ENCODE data around the gene SCG3. TPM values are rescaled to one million over a fixed set of nuclear protein-coding genes. Genes with fewer than 3 reads are reported as not detected.
"Not testable (repeated sequence)": the region's sequence is repeated elsewhere in the genome, so short reads cannot be mapped to it uniquely, and the experiment has no call there.

The SCG3 gene
- total and polyA plus RNA-seq, 3 experiments from 2014 or later, result not detected

GRCh38 chr15:51649659-51650521 is 31.4 kb upstream of the SCG3 start:
- no peaks in the 10 kb centered on the region for H3K9me3 Mint-ChIP-seq
- peak in 4 of 5 donors; percentile 6 to 65 (median 44) for DNase-seq

GRCh38 chr15:51652084-51652668 is 29.1 kb upstream of the SCG3 start:
- H3K4me1 Mint-ChIP-seq, result no peaks in the 10 kb centered on the region
- no peaks in the 10 kb centered on the region for H3K27me3 ChIP-seq (ENCODE audit: insufficient read depth, low read length, poor library complexity, severe bottlenecking)
- ChIA-PET CTCF (interaction anchor here (0.6 to 3.6 kb wide), 2 partner anchors 124 to 575 kb away, joined by 3 to 97 read pairs; no protein-coding TSS in a partner anchor), POLR2A (no interaction called here)
- no peak overlapping the region for H3K4me3 Mint-ChIP-seq
- H3K27ac ChIP-seq (ENCODE audit: low read depth, low read length), result no peak overlapping the region
- H3K9me3 ChIP-seq (ENCODE audit: low read length), result no peaks in the 10 kb centered on the region
- peaks cover 0 to 5% of the 10 kb centered on the region in 2 donors for H3K27me3 Mint-ChIP-seq
- H3K4me3 ChIP-seq (ENCODE audit: low read length), result no peak overlapping the region
- no peaks in the 10 kb centered on the region for H3K9me3 Mint-ChIP-seq
- H3K36me3 ChIP-seq (ENCODE audit: insufficient read depth, low read length), result no peaks in the 10 kb centered on the region
- no peak for DNase-seq
- no peaks in the 10 kb centered on the region for H3K36me3 Mint-ChIP-seq
- peak overlapping the region in 1 of 8 donors; percentile 3 for H3K27ac Mint-ChIP-seq
- H3K4me1 ChIP-seq (ENCODE audit: insufficient read depth, low read length), result no peaks in the 10 kb centered on the region

More at GRCh38 chr15:51649659-51650521, 31.4 kb upstream of the SCG3 start:
- H3K27me3 ChIP-seq (ENCODE audit: insufficient read depth, low read length, poor library complexity, severe bottlenecking), result no peaks in the 10 kb centered on the region
- no peaks in the 10 kb centered on the region for H3K4me1 ChIP-seq (ENCODE audit: insufficient read depth, low read length)
- Mint-ChIP-seq H3K4me1 (no peaks in the 10 kb centered on the region), H3K27ac (no peak overlapping the region), H3K27me3 (peaks cover 0 to 5% of the 10 kb centered on the region in 2 donors), H3K4me3 (no peak overlapping the region), H3K36me3 (no peaks in the 10 kb centered on the region)
- ChIA-PET CTCF (interaction anchor here (0.6 to 3.6 kb wide), 20 partner anchors 9 to 254 kb away, joined by 3 to 97 read pairs (median 4); partner anchors contain the start of genes LYSMD2, TMOD2 and TMOD3), POLR2A (interaction anchor here (0.6 to 1.3 kb wide), 2 partner anchors 34 to 127 kb away, joined by 3 to 5 read pairs; no protein-coding TSS in a partner anchor)
- H3K9me3 ChIP-seq (ENCODE audit: low read length), result no peaks in the 10 kb centered on the region
- no peak overlapping the region for H3K27ac ChIP-seq (ENCODE audit: low read depth, low read length)
- H3K36me3 ChIP-seq (ENCODE audit: insufficient read depth, low read length), result no peaks in the 10 kb centered on the region
- no peak overlapping the region for H3K4me3 ChIP-seq (ENCODE audit: low read length)

- H3K36me3 Mint-ChIP-seq; H3K27ac ChIP-seq (ENCODE audit: low read depth, low read length); H3K4me3 Mint-ChIP-seq; H3K27me3 Mint-ChIP-seq; H3K9me3 ChIP-seq (ENCODE audit: low read length); H3K27ac Mint-ChIP-seq; H3K9me3 Mint-ChIP-seq; POLR2A ChIA-PET; H3K36me3 ChIP-seq (ENCODE audit: insufficient read depth, low read length); H3K4me3 ChIP-seq (ENCODE audit: low read length); H3K4me1 ChIP-seq (ENCODE audit: insufficient read depth, low read length); H3K4me1 Mint-ChIP-seq; DNase-seq; H3K27me3 ChIP-seq (ENCODE audit: insufficient read depth, low read length, poor library complexity, severe bottlenecking): not testable (repeated sequence)
- CTCF ChIA-PET, result interaction anchor here (4.5 kb wide), 1 partner anchor 121 kb away, joined by 32 read pairs; no protein-coding TSS in a partner anchor
Observed at GRCh38 chr15:51655401-51656057, 25.8 kb upstream of the SCG3 start.

- no peaks in the 10 kb centered on the region for H3K9me3 Mint-ChIP-seq
- ChIA-PET POLR2A (no interaction called here), CTCF (interaction anchor here (4.5 kb wide), 1 partner anchor 118 kb away, joined by 32 read pairs; no protein-coding TSS in a partner anchor)
- no peak for DNase-seq
- no peak overlapping the region for H3K4me3 ChIP-seq (ENCODE audit: low read length)
- no peaks in the 10 kb centered on the region for H3K36me3 Mint-ChIP-seq
- no peaks in the 10 kb centered on the region for H3K36me3 ChIP-seq (ENCODE audit: insufficient read depth, low read length)
- H3K27ac ChIP-seq (ENCODE audit: low read depth, low read length), result no peak overlapping the region
- H3K27me3 ChIP-seq (ENCODE audit: insufficient read depth, low read length, poor library complexity, severe bottlenecking), result no peaks in the 10 kb centered on the region
- H3K27ac Mint-ChIP-seq, result no peak overlapping the region
- H3K4me1 ChIP-seq (ENCODE audit: insufficient read depth, low read length), result no peaks in the 10 kb centered on the region
- no peaks in the 10 kb centered on the region for H3K4me1 Mint-ChIP-seq
- peaks cover 3% of the 10 kb centered on the region in 2 donors for H3K27me3 Mint-ChIP-seq
- H3K9me3 ChIP-seq (ENCODE audit: low read length), result no peaks in the 10 kb centered on the region
- no peak overlapping the region for H3K4me3 Mint-ChIP-seq
Observed at GRCh38 chr15:51658664-51659063, 22.6 kb upstream of the SCG3 start.

GRCh38 chr15:51661072-51661471 is 20.2 kb upstream of the SCG3 start:
- Histone ChIP-seq H3K36me3 (ENCODE audit: insufficient read depth, low read length) (no peaks in the 10 kb centered on the region), H3K27ac (ENCODE audit: low read depth, low read length) (no peak overlapping the region), H3K9me3 (ENCODE audit: low read length) (no peaks in the 10 kb centered on the region), H3K4me1 (ENCODE audit: insufficient read depth, low read length) (no peaks in the 10 kb centered on the region), H3K27me3 (ENCODE audit: insufficient read depth, low read length, poor library complexity, severe bottlenecking) (no peaks in the 10 kb centered on the region), H3K4me3 (ENCODE audit: low read length) (no peak overlapping the region)
- Mint-ChIP-seq H3K4me1 (no peaks in the 10 kb centered on the region), H3K36me3 (no peaks in the 10 kb centered on the region), H3K9me3 (no peaks in the 10 kb centered on the region), H3K27me3 (peaks cover 2 to 3% of the 10 kb centered on the region in 2 donors), H3K27ac (no peak overlapping the region), H3K4me3 (no peak overlapping the region)
- no peak for DNase-seq
- CTCF ChIA-PET, result interaction anchor here (1.7 kb wide), 1 partner anchor 11 kb away, joined by 4 read pairs; no protein-coding TSS in a partner anchor
- POLR2A ChIA-PET, result no interaction called here

GRCh38 chr15:51667478-51667877 is 13.8 kb upstream of the SCG3 start:
- Mint-ChIP-seq H3K9me3 (no peaks in the 10 kb centered on the region), H3K4me3 (no peak overlapping the region), H3K4me1 (no peaks in the 10 kb centered on the region), H3K27ac (no peak overlapping the region), H3K27me3 (peaks cover 4 to 39% of the 10 kb centered on the region in 2 donors), H3K36me3 (no peaks in the 10 kb centered on the region)
- Histone ChIP-seq H3K36me3 (ENCODE audit: insufficient read depth, low read length) (no peaks in the 10 kb centered on the region), H3K4me3 (ENCODE audit: low read length) (no peak overlapping the region), H3K9me3 (ENCODE audit: low read length) (no peaks in the 10 kb centered on the region), H3K4me1 (ENCODE audit: insufficient read depth, low read length) (no peaks in the 10 kb centered on the region), H3K27me3 (ENCODE audit: insufficient read depth, low read length, poor library complexity, severe bottlenecking) (no peaks in the 10 kb centered on the region), H3K27ac (ENCODE audit: low read depth, low read length) (no peak overlapping the region)
- POLR2A ChIA-PET, result no interaction called here
- CTCF ChIA-PET, result no interaction called here
- DNase-seq, result no peak

GRCh38 chr15:51668446-51668845 is 12.9 kb upstream of the SCG3 start:
- H3K9me3 Mint-ChIP-seq, result no peaks in the 10 kb centered on the region
- no peak overlapping the region for H3K4me3 ChIP-seq (ENCODE audit: low read length)
- H3K4me3 Mint-ChIP-seq, result no peak overlapping the region
- H3K4me1 Mint-ChIP-seq, result no peaks in the 10 kb centered on the region
- ChIA-PET CTCF (no interaction called here), POLR2A (no interaction called here)
- H3K36me3 ChIP-seq (ENCODE audit: insufficient read depth, low read length), result no peaks in the 10 kb centered on the region
- no peak overlapping the region for H3K27ac ChIP-seq (ENCODE audit: low read depth, low read length)
- H3K27ac Mint-ChIP-seq, result no peak overlapping the region
- H3K9me3 ChIP-seq (ENCODE audit: low read length), result no peaks in the 10 kb centered on the region
- no peak for DNase-seq
- no peaks in the 10 kb centered on the region for H3K27me3 ChIP-seq (ENCODE audit: insufficient read depth, low read length, poor library complexity, severe bottlenecking)
- H3K27me3 Mint-ChIP-seq, result peaks cover 2 to 46% of the 10 kb centered on the region in 2 donors
- no peaks in the 10 kb centered on the region for H3K36me3 Mint-ChIP-seq
- no peaks in the 10 kb centered on the region for H3K4me1 ChIP-seq (ENCODE audit: insufficient read depth, low read length)

GRCh38 chr15:51669381-51669780 is 11.9 kb upstream of the SCG3 start:
- H3K27me3 ChIP-seq (ENCODE audit: insufficient read depth, low read length, poor library complexity, severe bottlenecking), result no peaks in the 10 kb centered on the region
- ChIA-PET POLR2A (no interaction called here), CTCF (no interaction called here)
- Mint-ChIP-seq H3K4me1 (no peaks in the 10 kb centered on the region), H3K4me3 (no peak overlapping the region), H3K27me3 (peaks cover 4 to 48% of the 10 kb centered on the region in 2 donors), H3K9me3 (no peaks in the 10 kb centered on the region), H3K27ac (no peak overlapping the region), H3K36me3 (no peaks in the 10 kb centered on the region)
- no peak for DNase-seq
- no peak overlapping the region for H3K4me3 ChIP-seq (ENCODE audit: low read length)
- no peaks in the 10 kb centered on the region for H3K9me3 ChIP-seq (ENCODE audit: low read length)
- H3K4me1 ChIP-seq (ENCODE audit: insufficient read depth, low read length), result no peaks in the 10 kb centered on the region
- no peak overlapping the region for H3K27ac ChIP-seq (ENCODE audit: low read depth, low read length)
- H3K36me3 ChIP-seq (ENCODE audit: insufficient read depth, low read length), result no peaks in the 10 kb centered on the region

Measured in CD8-positive, alpha-beta memory T cell (primary cell).